ENCODE measurements around the gene SLC16A7. TPM values are rescaled to one million over a fixed set of nuclear protein-coding genes. Genes with fewer than 3 reads are reported as not detected.

SLC16A7 gene
- total RNA-seq, 1 donor from 2014 or later: 6.5 TPM

GRCh38 chr12:59735231-59735630 lies 139.4 kb downstream of the SLC16A7 start:
- H3K4me3 Mint-ChIP-seq (ENCODE audit: low read depth): no peak overlapping the region
- no peak for TF ChIP-seq CTCF (IDR thresholded peaks at IDR 0.05; ENCODE audit: unreplicated experiment)
- DNase-seq (ENCODE audit: low spot score, unreplicated experiment): no peak
- no peaks in the 10 kb centered on the region for H3K27me3 Mint-ChIP-seq
- H3K4me1 Mint-ChIP-seq (ENCODE audit: low read depth): peaks cover 5% of the 10 kb centered on the region
- no peak overlapping the region for H3K27ac Mint-ChIP-seq
- no peaks in the 10 kb centered on the region for H3K9me3 Mint-ChIP-seq (ENCODE audit: low read depth)
- no peaks in the 10 kb centered on the region for H3K36me3 Mint-ChIP-seq (ENCODE audit: insufficient read depth)

GRCh38 chr12:59736359-59736758 lies 140.5 kb downstream of the SLC16A7 start:
- no peaks in the 10 kb centered on the region for H3K27me3 Mint-ChIP-seq
- H3K4me1 Mint-ChIP-seq (ENCODE audit: low read depth): peaks cover 5% of the 10 kb centered on the region
- no peak overlapping the region for H3K4me3 Mint-ChIP-seq (ENCODE audit: low read depth)
- no peak for TF ChIP-seq CTCF (IDR thresholded peaks at IDR 0.05; ENCODE audit: unreplicated experiment)
- no peak for DNase-seq (ENCODE audit: low spot score, unreplicated experiment)
- no peaks in the 10 kb centered on the region for H3K36me3 Mint-ChIP-seq (ENCODE audit: insufficient read depth)
- no peaks in the 10 kb centered on the region for H3K9me3 Mint-ChIP-seq (ENCODE audit: low read depth)
- no peak overlapping the region for H3K27ac Mint-ChIP-seq

- Mint-ChIP-seq H3K4me1 (ENCODE audit: low read depth) (peaks cover 5% of the 10 kb centered on the region), H3K36me3 (ENCODE audit: insufficient read depth) (no peaks in the 10 kb centered on the region), H3K27ac (no peak overlapping the region), H3K9me3 (ENCODE audit: low read depth) (no peaks in the 10 kb centered on the region), H3K27me3 (no peaks in the 10 kb centered on the region), H3K4me3 (ENCODE audit: low read depth) (no peak overlapping the region)
- no peak for TF ChIP-seq CTCF (IDR thresholded peaks at IDR 0.05; ENCODE audit: unreplicated experiment)
- no peak for DNase-seq (ENCODE audit: low spot score, unreplicated experiment)
Measured at GRCh38 chr12:59736786-59737185, 141.0 kb downstream of the SLC16A7 start.

GRCh38 chr12:59737725-59738463 lies 142.1 kb downstream of the SLC16A7 start:
- Mint-ChIP-seq H3K4me3 (ENCODE audit: low read depth) (no peak overlapping the region), H3K4me1 (ENCODE audit: low read depth) (peaks cover 5% of the 10 kb centered on the region)

GRCh38 chr12:59742841-59743240 lies 147.0 kb downstream of the SLC16A7 start:
- H3K4me1 Mint-ChIP-seq (ENCODE audit: low read depth): no peaks in the 10 kb centered on the region
- no peak overlapping the region for H3K4me3 Mint-ChIP-seq (ENCODE audit: low read depth)
- H3K36me3 Mint-ChIP-seq (ENCODE audit: insufficient read depth): no peaks in the 10 kb centered on the region
- H3K27me3 Mint-ChIP-seq: no peaks in the 10 kb centered on the region
- TF ChIP-seq CTCF (IDR thresholded peaks at IDR 0.05; ENCODE audit: unreplicated experiment): no peak
- no peak for DNase-seq (ENCODE audit: low spot score, unreplicated experiment)
- H3K27ac Mint-ChIP-seq: no peak overlapping the region
- no peaks in the 10 kb centered on the region for H3K9me3 Mint-ChIP-seq (ENCODE audit: low read depth)

More at GRCh38 chr12:59737725-59738463, 142.1 kb downstream of the SLC16A7 start:
- Mint-ChIP-seq H3K27ac (no peak overlapping the region), H3K27me3 (no peaks in the 10 kb centered on the region), H3K9me3 (ENCODE audit: low read depth) (no peaks in the 10 kb centered on the region), H3K36me3 (ENCODE audit: insufficient read depth) (no peaks in the 10 kb centered on the region)
- no peak for DNase-seq (ENCODE audit: low spot score, unreplicated experiment)
- no peak for TF ChIP-seq CTCF (IDR thresholded peaks at IDR 0.05; ENCODE audit: unreplicated experiment)
